Measurements from ENCODE around the gene RIGI.

DNA sequence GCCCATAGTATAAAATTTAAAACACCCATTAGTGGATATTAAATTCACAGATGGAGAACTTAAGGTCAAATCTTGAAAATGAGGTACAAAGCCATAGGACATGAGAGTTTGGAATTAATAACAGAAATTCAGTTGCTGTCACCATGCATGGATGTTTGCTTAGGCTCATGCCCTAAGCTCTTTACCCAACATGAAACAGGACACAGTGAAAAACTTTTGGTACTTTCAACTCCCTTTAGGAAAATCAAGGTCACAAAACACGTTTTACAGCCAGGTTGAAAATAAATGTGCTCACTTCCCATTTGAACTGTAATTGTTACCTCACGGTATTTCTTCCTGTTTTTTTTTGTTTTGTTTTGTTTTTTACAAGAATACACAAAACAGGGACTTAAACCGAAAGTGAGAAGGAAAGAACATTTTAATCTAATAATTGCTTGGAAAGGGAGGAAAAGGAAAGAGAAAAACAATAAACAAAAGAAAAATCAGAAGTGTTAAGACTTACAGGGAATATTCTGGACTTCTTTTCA, 32.5 kb upstream of the RIGI start:
- TF ChIP-seq, protein P1, sequence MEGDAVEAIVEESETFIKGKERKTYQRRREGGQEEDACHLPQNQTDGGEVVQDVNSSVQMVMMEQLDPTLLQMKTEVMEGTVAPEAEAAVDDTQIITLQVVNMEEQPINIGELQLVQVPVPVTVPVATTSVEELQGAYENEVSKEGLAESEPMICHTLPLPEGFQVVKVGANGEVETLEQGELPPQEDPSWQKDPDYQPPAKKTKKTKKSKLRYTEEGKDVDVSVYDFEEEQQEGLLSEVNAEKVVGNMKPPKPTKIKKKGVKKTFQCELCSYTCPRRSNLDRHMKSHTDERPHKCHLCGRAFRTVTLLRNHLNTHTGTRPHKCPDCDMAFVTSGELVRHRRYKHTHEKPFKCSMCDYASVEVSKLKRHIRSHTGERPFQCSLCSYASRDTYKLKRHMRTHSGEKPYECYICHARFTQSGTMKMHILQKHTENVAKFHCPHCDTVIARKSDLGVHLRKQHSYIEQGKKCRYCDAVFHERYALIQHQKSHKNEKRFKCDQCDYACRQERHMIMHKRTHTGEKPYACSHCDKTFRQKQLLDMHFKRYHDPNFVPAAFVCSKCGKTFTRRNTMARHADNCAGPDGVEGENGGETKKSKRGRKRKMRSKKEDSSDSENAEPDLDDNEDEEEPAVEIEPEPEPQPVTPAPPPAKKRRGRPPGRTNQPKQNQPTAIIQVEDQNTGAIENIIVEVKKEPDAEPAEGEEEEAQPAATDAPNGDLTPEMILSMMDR (IDR thresholded peaks at IDR 0.05; ENCODE audit: low read depth, low read length, poor library complexity, severe bottlenecking), result no peak
- TF ChIP-seq EZH2phosphoT487 (IDR thresholded peaks at IDR 0.05; ENCODE audit: borderline replicate concordance, low read length), result no peak
